Erythroblast (primary cell): ENCODE measurements around the gene SCN8A.

ENCODE experiments used
- DNase-seq, 2 experiments: peaks; one replicate each; lab custom pipeline; 2025; lab: John Stamatoyannopoulos, UW
- GATA1 ChIP-seq: IDR thresholded peaks from 2 replicates; pipeline ENCODE4 v1.6.1; 2011; ENCODE audit warnings: low read depth, mild to moderate bottlenecking, control low read depth, low read length, moderate library complexity
- POLR2A ChIP-seq: IDR thresholded peaks from 2 replicates; pipeline ENCODE4 v1.6.1; 2011; ENCODE audit warnings: mild to moderate bottlenecking, low read length

Gene SCN8A

GRCh38 chr12:51730745-51731144 lies 139.7 kb downstream of the SCN8A start:
- TF ChIP-seq GATA1 (no peak), POLR2A (no peak)
- no peak for DNase-seq

GRCh38 chr12:51740536-51740935 lies 149.5 kb downstream of the SCN8A start:
- DNase-seq, result no peak
- TF ChIP-seq POLR2A, result no peak
- no peak for TF ChIP-seq GATA1

- no peak for TF ChIP-seq POLR2A
- no peak for TF ChIP-seq GATA1
Observed at GRCh38 chr12:51744235-51744634, 153.2 kb downstream of the SCN8A start.

GRCh38 chr12:51744957-51745356 lies 153.9 kb downstream of the SCN8A start:
- DNase-seq, result no peak
- TF ChIP-seq GATA1 (no peak), POLR2A (no peak)

More at GRCh38 chr12:51744235-51744634, 153.2 kb downstream of the SCN8A start:
- no peak for DNase-seq

GRCh38 chr12:51746416-51746815 lies 155.4 kb downstream of the SCN8A start:
- DNase-seq, result no peak

GRCh38 chr12:51748235-51748634 lies 157.2 kb downstream of the SCN8A start:
- DNase-seq, result no peak
- no peak for TF ChIP-seq GATA1
- TF ChIP-seq POLR2A, result no peak

More at GRCh38 chr12:51746416-51746815, 155.4 kb downstream of the SCN8A start:
- no peak for TF ChIP-seq GATA1
- TF ChIP-seq POLR2A, result no peak

GRCh38 chr12:51749206-51749985 lies 158.4 kb downstream of the SCN8A start:
- TF ChIP-seq POLR2A, result no peak
- no peak for TF ChIP-seq GATA1
- no peak for DNase-seq

GRCh38 chr12:51749986-51750317 lies 158.9 kb downstream of the SCN8A start:
- no peak for TF ChIP-seq POLR2A
- no peak for TF ChIP-seq GATA1
- DNase-seq, result no peak

- DNase-seq, result no peak
Observed at GRCh38 chr12:51751661-51752060, 160.6 kb downstream of the SCN8A start.

GRCh38 chr12:51752234-51752889 lies 161.3 kb downstream of the SCN8A start:
- DNase-seq, result peak in 1 of 2 experiments; percentile 6
- TF ChIP-seq POLR2A (no peak), GATA1 (no peak)

More at GRCh38 chr12:51751661-51752060, 160.6 kb downstream of the SCN8A start:
- no peak for TF ChIP-seq GATA1

- DNase-seq, result no peak
- TF ChIP-seq GATA1, result no peak
- TF ChIP-seq POLR2A, result no peak
Observed at GRCh38 chr12:51753980-51754675, 163.1 kb downstream of the SCN8A start.

- DNase-seq, result no peak
- no peak for TF ChIP-seq GATA1
- no peak for TF ChIP-seq POLR2A
Observed at GRCh38 chr12:51755251-51755650, 164.2 kb downstream of the SCN8A start.

GRCh38 chr12:51759175-51759574 lies 168.1 kb downstream of the SCN8A start:
- DNase-seq, result no peak
- TF ChIP-seq GATA1 (no peak), POLR2A (no peak)

GRCh38 chr12:51759695-51760094 lies 168.7 kb downstream of the SCN8A start:
- TF ChIP-seq POLR2A (no peak), GATA1 (no peak)
- peak in 1 of 2 experiments; percentile 5 for DNase-seq
